ENCODE measurements around the gene SGK2.

Gene SGK2

DNA sequence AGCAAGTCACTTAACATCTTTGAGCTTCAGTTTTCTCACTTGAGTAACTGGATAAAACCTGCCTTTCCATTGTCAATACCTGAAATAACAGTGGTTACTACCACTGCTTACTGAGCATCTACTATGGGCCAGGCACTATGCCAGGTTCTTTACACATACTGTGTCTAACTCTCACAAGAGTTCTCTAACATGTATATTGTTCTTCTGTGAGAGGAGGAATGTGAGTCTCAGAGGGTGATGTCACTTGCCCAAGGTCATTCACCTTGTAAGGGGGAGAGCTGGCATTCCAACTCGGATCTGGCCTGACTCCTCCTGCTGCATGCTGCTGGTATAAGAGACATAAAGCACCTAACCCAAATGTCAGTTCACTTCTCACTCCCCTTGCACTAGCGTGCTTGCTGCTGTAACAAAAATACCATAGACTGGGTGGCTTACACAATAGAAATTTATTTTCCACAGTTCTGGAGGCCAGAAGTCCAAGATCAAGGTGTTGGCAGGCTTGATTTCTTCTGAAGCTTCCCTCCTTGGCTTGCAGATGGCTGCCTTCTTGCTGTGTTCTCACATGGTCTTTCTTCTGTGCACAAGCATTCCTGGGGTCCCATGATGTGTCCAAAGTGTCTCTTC, 21.9 kb upstream of the SGK2 start:
- no peak for DNase-seq

- peak; percentile 60 to 77 (median 73) for DNase-seq
Measured at GRCh38 chr20:43537921-43538877, 20.6 kb upstream of the SGK2 start.

- DNase-seq = no peak
Measured at GRCh38 chr20:43538878-43539700, 19.7 kb upstream of the SGK2 start.

DNA sequence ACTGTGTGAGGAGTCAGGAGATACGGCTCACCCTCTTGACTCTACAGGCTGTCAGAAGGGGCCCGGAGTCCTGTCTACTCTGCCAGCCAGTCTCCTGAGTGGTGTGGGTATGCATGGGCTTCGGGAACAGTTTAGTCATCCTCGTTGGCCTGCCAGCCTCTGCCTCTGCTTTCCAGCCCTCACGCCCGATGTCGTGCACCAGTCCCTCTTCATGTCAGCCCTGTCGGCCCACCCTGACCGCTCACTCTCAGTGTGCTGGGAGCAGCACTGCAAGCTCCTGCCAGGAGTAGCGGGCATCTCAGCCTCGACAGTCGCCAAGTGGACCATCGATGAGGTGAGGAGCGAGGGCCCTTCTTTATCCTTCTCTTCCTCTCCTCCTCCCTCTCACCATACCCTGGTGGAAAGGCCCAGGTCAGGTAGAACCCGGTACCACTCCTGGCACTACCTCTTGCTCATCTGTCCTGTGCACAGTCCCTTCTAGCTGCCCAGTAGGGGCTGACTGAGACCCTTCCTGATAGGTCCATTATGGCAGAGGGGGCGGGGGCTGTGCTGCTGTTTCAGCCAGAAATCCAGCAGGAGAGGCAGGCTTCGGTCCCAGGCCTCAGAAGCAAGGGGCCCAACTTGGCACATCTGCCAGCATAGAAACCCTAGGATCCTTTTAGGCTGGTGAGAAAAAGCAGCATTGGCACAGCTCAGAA, 18.7 kb upstream of the SGK2 start:
- no peak for DNase-seq

DNA sequence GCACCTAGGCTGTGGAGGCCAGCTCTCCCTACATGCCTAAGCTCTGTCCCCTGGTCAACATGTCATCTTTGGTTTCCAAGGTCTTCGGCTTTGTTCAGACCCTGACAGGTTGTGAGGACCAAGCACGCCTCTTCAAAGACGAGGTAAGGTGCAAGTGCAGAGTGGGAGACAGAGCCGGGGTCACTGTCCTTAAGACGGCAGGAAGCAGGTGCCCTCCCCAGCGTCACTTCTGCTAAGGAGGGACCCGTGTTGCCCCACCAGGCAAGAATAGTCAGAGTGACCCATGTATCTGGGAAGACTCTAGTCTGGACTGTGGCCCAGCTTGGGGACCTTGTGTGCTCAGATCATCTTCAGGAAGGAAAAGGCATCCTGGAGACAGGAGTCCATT, 18.2 kb upstream of the SGK2 start:
- no peak for DNase-seq

DNA sequence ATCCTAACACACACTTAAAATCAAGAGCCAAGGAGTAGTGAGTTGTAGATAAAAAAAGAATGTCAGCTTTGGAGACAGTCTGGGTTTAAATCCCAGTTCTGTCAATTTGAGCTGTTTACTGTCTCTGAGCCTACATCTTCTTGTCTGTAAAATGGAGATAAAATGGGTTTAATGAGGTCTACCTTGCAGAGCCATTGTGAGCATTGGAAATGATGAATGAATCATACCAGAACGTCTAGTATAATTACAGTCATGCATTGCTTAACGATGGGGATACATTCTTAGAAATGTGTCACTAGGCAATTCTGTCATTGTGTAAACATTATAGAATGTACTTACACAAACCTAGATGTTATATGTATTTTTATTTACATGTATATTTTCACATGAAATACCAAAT, 17.6 kb upstream of the SGK2 start:
- DNase-seq = peak in 1 of 3 experiments; percentile 12

DNA sequence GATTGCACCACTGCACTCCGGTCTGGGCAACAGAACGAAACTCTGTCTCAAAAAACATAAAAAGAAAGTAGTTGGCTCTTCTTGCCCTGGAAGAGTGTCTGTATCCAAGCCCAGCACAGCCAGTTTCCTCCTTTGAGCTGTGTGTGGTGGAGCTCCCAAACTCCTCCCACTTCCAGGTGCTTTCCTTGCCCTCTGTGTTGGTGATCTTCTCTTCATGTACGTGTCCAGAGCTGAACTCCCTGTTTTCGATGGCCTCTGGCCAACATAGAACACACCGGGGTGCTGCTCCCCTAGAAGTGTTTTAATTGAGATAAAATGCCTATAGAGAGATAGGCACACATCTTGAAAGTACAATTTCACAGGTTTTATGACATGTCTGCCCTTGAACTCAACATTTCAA, 16.7 kb upstream of the SGK2 start:
- no peak for DNase-seq

DNA sequence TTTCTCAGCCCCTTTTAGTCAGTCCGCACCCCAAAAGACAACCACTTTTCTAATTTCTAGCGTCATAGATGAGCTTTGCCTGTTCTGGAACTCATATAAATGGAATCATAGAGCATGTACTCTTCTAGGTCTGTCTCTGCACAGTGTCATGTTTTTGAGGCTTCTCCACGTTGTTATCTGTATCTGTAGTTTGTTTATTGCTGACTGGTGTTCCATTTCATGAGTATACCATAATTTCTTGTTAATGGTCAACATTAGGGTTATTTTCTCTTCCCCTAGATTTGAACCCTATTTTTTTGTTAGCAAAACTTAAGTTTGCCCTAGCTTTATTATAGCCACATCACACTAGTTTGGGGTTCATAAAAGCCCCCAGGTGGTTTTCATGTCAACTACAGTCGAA, 16.2 kb upstream of the SGK2 start:
- no peak for DNase-seq

GRCh38 chr20:43543138-43543537, 15.7 kb upstream of the SGK2 start:
- no peak for DNase-seq

GRCh38 chr20:43544501-43544900, 14.3 kb upstream of the SGK2 start:
- DNase-seq = no peak

- no peak for DNase-seq
Measured at GRCh38 chr20:43545837-43546578, 12.8 kb upstream of the SGK2 start.

DNA sequence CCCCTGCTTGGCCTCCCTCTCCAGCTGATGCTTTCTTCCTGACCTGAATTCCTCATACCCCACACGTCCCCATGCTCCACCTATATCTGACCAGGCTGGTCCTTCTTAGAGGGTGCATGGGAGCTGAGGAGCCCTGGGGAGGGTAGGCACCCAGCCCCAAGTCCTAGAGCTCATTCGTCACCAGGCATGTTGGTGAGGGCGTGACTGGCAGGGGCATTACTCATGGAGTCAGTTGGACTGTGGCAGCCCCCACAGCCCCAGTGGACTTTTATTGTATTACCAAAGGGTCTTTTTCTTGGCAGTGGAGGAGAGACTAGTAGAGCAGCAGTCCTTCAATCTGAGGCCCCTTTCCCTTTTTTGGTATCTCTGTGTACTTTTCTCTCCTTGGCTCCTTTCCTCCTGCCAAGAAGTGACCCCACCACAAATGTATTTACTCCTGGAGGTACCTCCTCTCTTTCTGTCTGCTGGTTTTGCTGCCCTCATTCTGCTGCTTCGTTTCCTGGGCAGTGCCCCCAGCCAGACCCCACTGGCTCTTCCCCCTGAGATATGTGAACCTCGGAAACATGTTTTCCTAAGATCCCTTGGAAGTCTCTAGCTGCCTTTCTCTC, 10.4 kb upstream of the SGK2 start:
- DNase-seq = no peak

GRCh38 chr20:43549416-43550065, 9.3 kb upstream of the SGK2 start:
- DNase-seq = no peak

DNA sequence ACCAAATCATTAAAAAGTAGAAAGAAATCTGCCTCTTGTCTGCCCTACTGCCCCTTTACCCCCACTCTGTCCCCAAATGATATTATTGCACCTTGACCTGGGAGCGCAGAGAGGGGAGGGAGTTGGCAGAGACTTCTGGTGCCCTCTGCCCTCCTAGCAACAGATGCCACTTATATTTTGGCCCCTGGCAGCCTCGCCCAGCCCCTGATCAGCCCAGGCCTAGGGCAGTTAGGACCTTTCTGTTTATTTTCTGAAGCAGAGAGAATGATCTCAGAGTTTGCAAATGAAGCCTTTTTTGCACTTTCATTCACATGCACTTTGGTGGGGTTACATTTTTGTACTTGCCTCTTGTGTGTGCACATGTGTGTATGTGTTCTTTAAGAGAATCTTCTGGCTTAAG, 8.4 kb upstream of the SGK2 start:
- no peak for DNase-seq

DNA sequence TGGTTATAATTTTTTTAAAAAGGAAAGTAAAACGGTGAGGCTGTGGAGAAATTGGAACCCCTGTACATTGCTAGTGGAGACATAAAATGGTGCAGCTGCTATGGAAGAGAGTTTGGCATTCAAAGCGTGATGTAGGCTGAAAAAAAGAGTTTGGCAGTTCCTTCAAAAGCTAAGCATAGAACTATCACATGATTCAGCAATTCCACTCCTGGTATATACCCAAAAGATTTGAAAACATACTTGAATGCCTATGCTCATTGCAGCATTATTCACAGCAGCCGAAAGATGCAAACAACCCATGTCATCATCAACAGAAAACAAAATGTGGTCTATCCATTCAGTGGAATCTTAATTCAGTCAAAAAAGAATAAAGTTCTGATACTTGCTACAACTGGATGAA, 4.5 kb upstream of the SGK2 start:
- no peak for DNase-seq

DNA sequence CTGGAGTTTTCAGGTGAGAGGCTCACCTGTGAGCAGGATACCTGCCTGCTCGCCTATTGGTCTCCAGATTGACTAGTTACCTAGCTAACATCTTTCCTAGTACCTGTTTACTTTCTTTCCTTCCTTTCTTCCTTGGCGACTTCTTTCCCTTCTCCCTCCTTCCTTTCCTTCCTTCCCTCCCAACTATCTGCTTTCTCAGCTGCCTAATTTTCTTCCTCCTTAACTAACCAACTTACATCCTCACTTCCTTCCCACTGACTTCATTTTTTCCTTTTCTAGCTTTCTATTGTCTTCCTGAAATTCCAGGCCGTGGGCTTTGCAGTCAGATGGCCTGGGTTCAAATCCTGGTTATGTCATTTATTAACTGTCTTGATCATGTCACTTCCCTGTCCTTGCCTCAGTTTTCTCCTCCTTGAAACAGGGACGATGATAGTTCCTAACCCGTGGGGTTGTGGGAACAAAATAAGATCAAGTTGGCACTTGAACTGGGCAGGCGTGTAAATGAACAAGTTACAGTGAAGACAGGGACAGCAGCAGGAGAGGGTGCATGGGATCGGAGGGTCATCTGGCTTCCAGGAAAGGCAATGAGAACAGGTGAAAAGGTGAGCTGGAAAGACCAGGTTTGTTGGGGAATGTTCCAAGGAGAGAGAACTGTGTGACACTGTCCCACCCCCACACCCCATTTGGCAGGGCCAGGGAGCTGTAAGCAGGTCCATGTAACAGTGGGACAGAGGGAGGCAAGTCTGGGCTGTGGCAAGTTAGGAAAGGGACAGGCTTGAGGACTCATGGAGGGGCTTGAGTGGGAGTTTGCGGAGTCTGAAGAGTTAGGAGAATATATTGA, 540 bp downstream of the SGK2 start:
- DNase-seq = no peak

DNA sequence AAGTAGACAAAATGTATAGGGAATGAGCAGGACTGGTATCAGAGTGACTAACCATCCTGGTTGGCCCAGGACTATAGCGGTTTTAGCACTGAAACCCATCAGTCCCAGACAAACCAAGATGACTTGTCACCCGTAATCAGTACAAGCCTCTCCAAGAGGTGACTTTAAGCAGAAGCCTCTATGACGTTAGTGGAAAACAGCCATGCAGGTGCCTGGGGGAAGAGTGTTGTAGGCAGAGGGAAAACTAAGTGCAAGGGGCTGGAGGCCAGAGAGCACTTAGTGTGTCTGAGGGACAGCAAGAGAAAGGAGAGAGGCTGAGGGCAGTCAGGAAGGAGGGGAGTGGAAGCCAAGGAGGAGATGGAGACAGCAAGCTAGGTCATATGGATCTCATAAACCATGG, 2.1 kb downstream of the SGK2 start:
- no peak for DNase-seq

GRCh38 chr20:43563429-43563828, 4.6 kb downstream of the SGK2 start:
- DNase-seq = no peak

DNA sequence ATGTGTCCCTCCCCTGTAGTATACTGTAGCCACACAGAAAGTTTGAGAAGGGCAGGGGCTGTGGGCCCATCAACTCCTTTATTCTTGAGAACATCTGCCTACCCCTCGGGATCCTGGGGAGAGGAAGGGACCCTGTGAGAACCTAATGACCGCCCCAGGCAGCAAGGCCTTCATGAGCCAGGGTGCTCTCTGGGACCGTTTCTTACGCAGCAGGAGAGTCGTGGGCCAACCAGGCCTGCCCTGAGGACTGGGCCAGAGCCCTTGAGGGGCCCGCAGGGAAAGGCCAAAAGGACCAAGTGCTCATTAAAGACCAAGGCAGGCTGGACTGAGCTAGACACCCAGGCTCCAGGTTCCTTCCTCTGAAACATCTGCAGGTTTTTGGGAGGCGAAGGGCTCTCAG, 5.2 kb downstream of the SGK2 start:
- DNase-seq = no peak

- no peak for DNase-seq
Measured at GRCh38 chr20:43564455-43564854, 5.6 kb downstream of the SGK2 start.

All from NCI-H1417 (cell line).